Natural killer cell (primary cell): Measurements from ENCODE around the gene TUFT1. TPM values are rescaled to one million over a fixed set of nuclear protein-coding genes. Genes with fewer than 3 reads are reported as not detected.
A peak's percentile ranks its signal among the peaks of the same experiment; 100 is the strongest.

Experiments used
- ATAC-seq, 3 donors: fragments of 150-1000 bp in 2 of 3; fragments of 200-7000 bp in 1 of 3; cut with Tn5 transposase; 1 replicate in 1 of 3; 2 replicates in 2 of 3; pipeline ENCODE4 v1.10.0; 2021; ENCODE audit warnings: mild to moderate bottlenecking in 2 of 3, moderate library complexity in 2 of 3
- DNase-seq, 2 donors: peaks; one replicate each; pipeline versions ENCODE4 v3.0.0 to v3.0.0-alpha.2; 2013 to 2021; ENCODE audit warnings: mixed read lengths in 1 of 2
- H3K27ac ChIP-seq: one replicate; pipeline ENCODE4 v1.5.1; 2013; ENCODE audit warnings: mild to moderate bottlenecking, low read length
- H3K27me3 ChIP-seq: one replicate; pipeline ENCODE4 v1.6.1; 2013; ENCODE audit warnings: low read length; ENCODE audit not compliant: control insufficient read depth, insufficient read depth
- H3K36me3 ChIP-seq: one replicate; pipeline ENCODE4 v1.6.1; 2013; ENCODE audit warnings: low read length; ENCODE audit not compliant: control insufficient read depth, insufficient read depth
- H3K4me1 ChIP-seq: one replicate; pipeline ENCODE4 v1.6.1; 2013; ENCODE audit warnings: low read length; ENCODE audit not compliant: control insufficient read depth, insufficient read depth
- H3K4me3 ChIP-seq: one replicate; pipeline ENCODE4 v1.5.1; 2013; ENCODE audit warnings: low read length
- H3K9me3 ChIP-seq: one replicate; pipeline ENCODE4 v1.6.1; 2013; ENCODE audit warnings: low read length; ENCODE audit not compliant: control insufficient read depth, insufficient read depth
- H3K27ac Mint-ChIP-seq, 2 donors: one replicate each; pipeline ENCODE4 v1.8.0; 2022; ENCODE audit warnings: mild to moderate bottlenecking in 2 of 2, mixed read lengths in 2 of 2, moderate library complexity in 1 of 2
- H3K27me3 Mint-ChIP-seq, 2 donors: one replicate each; pipeline ENCODE4 v1.8.0; 2022; ENCODE audit warnings: low read depth in 2 of 2, mixed read lengths in 2 of 2
- H3K36me3 Mint-ChIP-seq: one replicate; pipeline ENCODE4 v1.8.0; 2022; ENCODE audit warnings: mixed read lengths
- H3K4me1 Mint-ChIP-seq, 2 donors: one replicate each; pipeline ENCODE4 v1.8.0; 2022; ENCODE audit warnings: mixed read lengths in 2 of 2
- H3K4me3 Mint-ChIP-seq: one replicate; pipeline ENCODE4 v1.8.0; 2022; ENCODE audit warnings: mild to moderate bottlenecking, moderate library complexity, mixed read lengths
- H3K9me3 Mint-ChIP-seq, 2 donors: one replicate each; pipeline ENCODE4 v1.8.0; 2022; ENCODE audit warnings: mixed read lengths in 2 of 2
- CTCF ChIP-seq: fragments of 200-600 bp; IDR thresholded peaks from one replicate; pipeline ENCODE4 v1.8.0; 2022; ENCODE audit warnings: antibody characterized with exemption
- WGBS: methylation state at CpG from one replicate; pipeline ENCODE4 v1.1.7; 2013; ENCODE audit warnings: missing lambda C conversion rate; ENCODE audit not compliant: insufficient coverage; 5-methylcytosine and 5-hydroxymethylcytosine counted together
- intact Hi-C: fragments of 100-400 bp; cut with micrococcal nuclease; formaldehyde crosslinking; loops from one replicate; pipeline ENCODE4 v1.14.2; 2022
- total RNA-seq, 4 donors: library from RNA; stranded (reverse); fragments of 120-200 nt in 1 of 4; gene quantifications; one replicate each; pipeline versions ENCODE4 v1.2.3 to v1.2.4, GENCODE V29; 2013 to 2022

Gene TUFT1
- total RNA-seq, 3 donors from 2014 or later (not counting 1 experiment from before 2014, with no cell fraction given) = 4.6 to 7.2 (median 5.0) TPM

DNA sequence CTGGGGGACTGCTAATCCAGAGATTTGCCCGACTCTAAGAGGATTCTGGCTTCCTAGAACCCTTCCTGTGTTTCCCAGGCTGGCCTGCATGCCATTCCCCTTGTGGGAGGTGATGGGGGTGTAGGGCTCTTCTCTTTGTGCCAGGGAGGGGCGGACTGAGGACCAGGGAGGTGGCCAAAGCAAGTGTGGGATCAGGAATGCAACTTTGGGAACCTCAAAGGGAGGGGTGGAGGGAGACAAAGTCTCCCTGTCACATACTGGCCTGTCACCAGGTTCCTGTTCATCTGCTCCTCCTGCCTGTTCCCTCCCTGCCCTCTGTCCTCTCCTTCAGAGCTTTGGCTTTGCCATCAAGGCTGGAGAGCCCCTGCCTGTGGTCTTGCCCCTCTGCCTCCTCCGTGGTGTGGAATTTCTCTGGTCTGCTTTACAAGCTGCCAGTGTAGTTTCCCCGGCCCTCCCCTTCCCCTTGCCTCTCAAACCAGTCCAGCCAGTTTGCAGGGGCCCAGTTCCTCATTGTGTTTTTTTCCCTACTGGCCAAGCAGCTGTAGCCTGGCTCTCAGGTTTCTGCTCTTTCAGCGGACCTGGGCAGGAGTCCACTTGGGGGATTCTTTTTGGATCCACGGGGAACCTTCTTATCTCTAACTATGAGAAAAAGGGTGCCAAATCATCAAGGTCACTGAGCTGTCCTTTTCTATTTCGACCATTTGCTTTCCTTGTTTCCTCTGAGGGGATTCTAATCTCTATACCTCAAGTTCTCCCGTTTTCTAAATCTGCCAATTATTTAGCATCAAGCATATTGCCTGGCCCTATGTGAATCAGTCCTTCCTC is 27.1 kb upstream of the TUFT1 start:
- intact Hi-C loops = no loop called here
- WGBS = 72% methylated on average over 8 of the region's 8 CpGs
- H3K27ac ChIP-seq = no peak overlapping the region
- H3K27ac Mint-ChIP-seq = no peak overlapping the region
- H3K36me3 ChIP-seq = no peaks in the 10 kb centered on the region
- peak overlapping the region; percentile 6 for H3K4me3 Mint-ChIP-seq
- H3K4me1 ChIP-seq = peaks cover 23% of the 10 kb centered on the region
- no peaks in the 10 kb centered on the region for H3K9me3 ChIP-seq
- ATAC-seq (no peak), DNase-seq (no peak)
- H3K4me1 Mint-ChIP-seq = peaks cover 8 to 19% of the 10 kb centered on the region in 2 donors
- no peaks in the 10 kb centered on the region for H3K36me3 Mint-ChIP-seq
- no peak overlapping the region for H3K4me3 ChIP-seq
- peaks cover 0 to 4% of the 10 kb centered on the region in 2 donors for H3K27me3 Mint-ChIP-seq
- no peak for TF ChIP-seq CTCF
- H3K9me3 Mint-ChIP-seq = no peaks in the 10 kb centered on the region
- H3K27me3 ChIP-seq = no peaks in the 10 kb centered on the region

DNA sequence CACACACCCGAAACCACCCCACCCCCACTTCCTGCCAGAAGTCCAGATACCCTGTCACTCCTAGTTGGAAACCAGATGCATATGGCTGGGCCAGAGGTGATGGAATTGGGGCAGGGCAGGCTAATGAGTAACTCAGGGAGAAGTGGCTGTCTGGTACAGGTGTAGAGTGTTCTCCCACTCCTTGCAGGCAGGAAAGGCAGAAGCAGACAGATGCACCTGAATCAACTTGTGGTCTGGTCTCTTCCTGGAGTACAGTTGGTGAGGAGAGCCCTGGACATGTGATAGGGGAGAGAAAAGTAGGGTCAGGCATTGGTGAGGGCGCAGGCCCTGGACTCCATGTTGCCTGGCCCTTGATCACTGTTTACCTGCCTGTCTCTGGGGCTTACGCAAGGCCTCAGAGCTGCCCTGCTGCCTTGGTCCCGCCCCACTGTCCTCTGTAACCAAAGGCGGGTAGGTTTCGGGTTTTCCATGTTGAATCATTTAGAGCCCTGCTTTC is 26.4 kb upstream of the TUFT1 start:
- DNase-seq (no peak), ATAC-seq (no peak)
- Mint-ChIP-seq H3K27ac (no peak overlapping the region), H3K36me3 (no peaks in the 10 kb centered on the region), H3K27me3 (peaks cover 0 to 4% of the 10 kb centered on the region in 2 donors), H3K4me1 (peaks cover 8 to 19% of the 10 kb centered on the region in 2 donors), H3K9me3 (no peaks in the 10 kb centered on the region), H3K4me3 (peak overlapping the region; percentile 9)
- no peaks in the 10 kb centered on the region for H3K36me3 ChIP-seq
- no peak overlapping the region for H3K4me3 ChIP-seq
- no peaks in the 10 kb centered on the region for H3K27me3 ChIP-seq
- no peak for TF ChIP-seq CTCF
- 66% methylated on average over 4 of the region's 6 CpGs for WGBS
- no peak overlapping the region for H3K27ac ChIP-seq
- H3K4me1 ChIP-seq = peaks cover 23% of the 10 kb centered on the region
- H3K9me3 ChIP-seq = no peaks in the 10 kb centered on the region
- intact Hi-C loops = no loop called here

- Histone ChIP-seq H3K27ac (no peak overlapping the region), H3K9me3 (no peaks in the 10 kb centered on the region), H3K36me3 (no peaks in the 10 kb centered on the region), H3K4me3 (no peak overlapping the region), H3K4me1 (peaks cover 23% of the 10 kb centered on the region), H3K27me3 (no peaks in the 10 kb centered on the region)
- ATAC-seq (no peak), DNase-seq (no peak)
- WGBS = 85% methylated on average over 3 of the region's 4 CpGs
- H3K4me3 Mint-ChIP-seq = no peak overlapping the region
- no peak for TF ChIP-seq CTCF
- peaks cover 8 to 19% of the 10 kb centered on the region in 2 donors for H3K4me1 Mint-ChIP-seq
- intact Hi-C loops = no loop called here
- H3K27me3 Mint-ChIP-seq = peaks cover 0 to 4% of the 10 kb centered on the region in 2 donors
- no peaks in the 10 kb centered on the region for H3K9me3 Mint-ChIP-seq
- no peaks in the 10 kb centered on the region for H3K36me3 Mint-ChIP-seq
- H3K27ac Mint-ChIP-seq = no peak overlapping the region
These were observed 25.7 kb upstream of the TUFT1 start for GRCh38 chr1:151514366-151514765.
